ENCODE measurements around the gene RASAL2. TPM values are rescaled to one million over a fixed set of nuclear protein-coding genes. Genes with fewer than 3 reads are reported as not detected.

Gene RASAL2
- total RNA-seq, 2 experiments from 2014 or later = not detected

DNA sequence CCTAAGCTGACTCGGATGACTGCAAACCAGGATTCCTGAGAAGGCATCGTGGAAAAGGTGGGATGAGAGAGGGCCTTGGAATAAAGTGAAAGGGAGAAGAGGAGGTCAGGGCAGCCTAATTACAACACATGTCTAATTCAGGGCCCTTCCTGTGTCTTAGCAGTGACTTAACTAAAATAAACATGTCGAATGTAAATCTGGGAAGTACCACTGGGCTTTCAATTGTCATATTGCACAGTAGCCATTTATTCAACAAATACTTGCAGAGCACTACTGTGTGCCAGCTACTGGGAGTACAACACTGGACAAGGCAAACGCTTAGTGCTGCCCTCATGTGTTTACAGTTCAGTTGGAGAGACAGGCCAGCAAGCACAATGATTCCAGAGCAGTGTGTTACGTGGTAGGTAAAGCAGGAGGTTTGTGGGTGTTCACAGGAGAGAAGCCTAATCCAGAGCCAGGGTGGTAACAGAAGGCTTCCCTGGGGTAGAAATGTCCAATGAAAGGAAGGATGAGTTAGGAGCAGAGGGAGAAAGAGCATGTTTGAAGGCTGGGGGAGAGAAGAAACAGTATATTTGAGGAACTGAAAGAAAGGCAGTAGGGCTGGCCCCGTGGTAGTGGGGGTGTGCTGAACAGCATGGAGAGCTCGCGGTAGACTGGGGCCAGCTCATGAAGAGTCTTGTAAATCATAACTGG, 38.0 kb upstream of the RASAL2 start:
- Mint-ChIP-seq H3K27me3 (no peaks in the 10 kb centered on the region), H3K4me3 (no peak overlapping the region), H3K27ac (no peak overlapping the region), H3K9me3 (no peaks in the 10 kb centered on the region), H3K4me1 (ENCODE audit: low read depth) (no peaks in the 10 kb centered on the region), H3K36me3 (ENCODE audit: low read depth) (no peaks in the 10 kb centered on the region)
- ATAC-seq (no peak), DNase-seq (no peak)
- TF ChIP-seq CTCF (IDR thresholded peaks at IDR 0.05) = no peak
- ChIA-PET CTCF (no interaction called here), POLR2A (no interaction called here)
- intact Hi-C loops (cut with micrococcal nuclease) = no loop called here

- CTCF ChIA-PET = no interaction called here
- no peaks in the 10 kb centered on the region for H3K4me1 Mint-ChIP-seq (ENCODE audit: low read depth)
- no peak for TF ChIP-seq CTCF (IDR thresholded peaks at IDR 0.05)
- no peaks in the 10 kb centered on the region for H3K9me3 Mint-ChIP-seq
- ATAC-seq (no peak), DNase-seq (no peak)
- no peaks in the 10 kb centered on the region for H3K36me3 Mint-ChIP-seq (ENCODE audit: low read depth)
- POLR2A ChIA-PET = no interaction called here
- H3K27ac Mint-ChIP-seq = no peak overlapping the region
- no peaks in the 10 kb centered on the region for H3K27me3 Mint-ChIP-seq
- H3K4me3 Mint-ChIP-seq = no peak overlapping the region
- intact Hi-C loops (cut with micrococcal nuclease) = no loop called here
Observed at GRCh38 chr1:178057141-178057765, 36.7 kb upstream of the RASAL2 start.

DNA sequence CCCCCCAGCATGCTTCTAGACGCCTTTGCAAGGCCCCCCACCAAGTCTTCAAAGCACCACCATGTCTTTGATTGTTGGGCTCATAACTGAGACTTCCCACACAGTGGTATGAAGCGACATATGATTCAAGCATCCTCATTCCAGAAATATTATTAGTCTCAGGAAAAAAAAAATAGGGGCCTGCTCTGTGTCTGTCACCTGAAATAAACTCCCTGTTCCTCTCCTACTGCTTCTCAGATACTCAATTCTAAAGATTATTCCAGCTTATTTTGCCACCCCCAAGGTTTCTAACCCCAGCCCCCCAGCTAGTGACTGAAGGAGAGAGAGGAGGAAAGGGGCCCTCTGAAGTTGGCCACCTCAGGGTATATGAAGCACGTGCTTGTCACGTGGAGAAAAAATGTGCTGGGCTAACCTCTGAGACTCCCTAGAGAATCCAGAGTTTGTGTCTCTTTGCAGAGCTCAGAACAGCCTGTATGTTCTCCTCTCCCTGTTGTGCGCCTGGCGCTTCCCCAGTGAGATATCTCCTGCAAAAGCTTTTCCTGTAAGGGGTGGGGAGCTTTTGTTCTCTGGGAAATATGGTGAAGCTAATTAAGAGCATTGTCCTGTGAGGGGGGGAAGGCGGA, 35.9 kb upstream of the RASAL2 start:
- no peak for ATAC-seq

GRCh38 chr1:178060789-178061556, 32.9 kb upstream of the RASAL2 start:
- DNase-seq = no peak
- ATAC-seq = no peak
- Mint-ChIP-seq H3K4me1 (ENCODE audit: low read depth) (no peaks in the 10 kb centered on the region), H3K27ac (no peak overlapping the region), H3K36me3 (ENCODE audit: low read depth) (no peaks in the 10 kb centered on the region), H3K27me3 (no peaks in the 10 kb centered on the region), H3K9me3 (no peaks in the 10 kb centered on the region), H3K4me3 (no peak overlapping the region)
- POLR2A ChIA-PET = no interaction called here
- CTCF ChIA-PET = no interaction called here
- no peak for TF ChIP-seq CTCF (IDR thresholded peaks at IDR 0.05)
- intact Hi-C loops (cut with micrococcal nuclease) = no loop called here

More for the DNA sequence above, 35.9 kb upstream of the RASAL2 start:
- TF ChIP-seq CTCF (IDR thresholded peaks at IDR 0.05) = no peak
- intact Hi-C loops (cut with micrococcal nuclease) = no loop called here
- H3K9me3 Mint-ChIP-seq = no peaks in the 10 kb centered on the region
- ChIA-PET CTCF (no interaction called here), POLR2A (no interaction called here)
- no peaks in the 10 kb centered on the region for H3K4me1 Mint-ChIP-seq (ENCODE audit: low read depth)
- H3K27me3 Mint-ChIP-seq = no peaks in the 10 kb centered on the region
- no peak for DNase-seq
- H3K27ac Mint-ChIP-seq = no peak overlapping the region
- no peaks in the 10 kb centered on the region for H3K36me3 Mint-ChIP-seq (ENCODE audit: low read depth)
- H3K4me3 Mint-ChIP-seq = no peak overlapping the region

DNA sequence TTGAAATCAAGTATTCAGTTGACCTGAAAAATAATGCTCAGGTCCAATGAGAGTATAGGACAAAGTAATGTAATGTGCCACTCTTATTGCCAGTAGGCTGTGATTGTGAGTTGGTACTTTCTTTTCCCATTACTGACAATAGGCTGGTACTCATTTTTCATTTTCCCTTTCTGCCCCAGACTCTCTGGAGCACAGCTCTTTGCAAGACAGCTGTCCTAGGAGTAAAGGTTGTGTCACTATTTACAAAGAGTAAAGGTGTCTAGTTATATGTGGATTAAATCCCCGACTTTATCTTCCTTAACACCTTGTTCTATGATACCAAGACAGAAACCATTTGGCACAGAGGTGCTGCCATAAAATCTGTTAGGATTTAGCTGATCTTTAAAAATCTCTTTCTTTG, 32.3 kb upstream of the RASAL2 start:
- POLR2A ChIA-PET = no interaction called here
- H3K27me3 Mint-ChIP-seq = no peaks in the 10 kb centered on the region
- H3K9me3 Mint-ChIP-seq = no peaks in the 10 kb centered on the region
- DNase-seq = no peak
- no peaks in the 10 kb centered on the region for H3K4me1 Mint-ChIP-seq (ENCODE audit: low read depth)
- TF ChIP-seq CTCF (IDR thresholded peaks at IDR 0.05) = no peak
- intact Hi-C loops (cut with micrococcal nuclease) = no loop called here
- H3K27ac Mint-ChIP-seq = no peak overlapping the region
- no peak overlapping the region for H3K4me3 Mint-ChIP-seq
- no peaks in the 10 kb centered on the region for H3K36me3 Mint-ChIP-seq (ENCODE audit: low read depth)
- CTCF ChIA-PET = no interaction called here
- ATAC-seq = no peak

All from activated CD8-positive, alpha-beta T cell treated with anti-CD3 and anti-CD28 coated beads for 36 hours (primary cell).